GM23338 (cell line): ENCODE measurements around the gene FOXO3.

ENCODE experiments used
- CREB1 ChIP-seq: fragments of 250-450 bp; sonication (Bioruptor Pico); IDR thresholded peaks from 2 replicates; pipeline ENCODE4 v1.5.0; 2020; ENCODE audit warnings: low read depth, mild to moderate bottlenecking, moderate library complexity
- CTCF ChIP-seq, 2 experiments: fragments of 200-600 bp in 1 of 2; sonication (generic) in 1 of 2; conservative IDR thresholded peaks; 2 replicates each; pipeline versions ENCODE4 v1.5.1 to v1.6.1; 2016 to 2017; ENCODE audit warnings: antibody characterized with exemption in 2 of 2, low read depth in 2 of 2, mild to moderate bottlenecking in 2 of 2, moderate library complexity in 1 of 2
- EZH2 ChIP-seq: fragments of 200-600 bp; sonication (generic); IDR thresholded peaks from one replicate; pipeline ENCODE4 v1.8.0; 2017; ENCODE audit warnings: antibody characterized with exemption, mild to moderate bottlenecking, low read depth; ENCODE audit not compliant: unreplicated experiment
- POLR2AphosphoS5 ChIP-seq: IDR thresholded peaks from 2 replicates; pipeline ENCODE4 v1.6.1; 2016; ENCODE audit warnings: antibody characterized with exemption, low read depth
- REST ChIP-seq: IDR thresholded peaks from one replicate; pipeline ENCODE4 v1.6.1; 2018; ENCODE audit warnings: antibody characterized with exemption; ENCODE audit not compliant: unreplicated experiment

DNA sequence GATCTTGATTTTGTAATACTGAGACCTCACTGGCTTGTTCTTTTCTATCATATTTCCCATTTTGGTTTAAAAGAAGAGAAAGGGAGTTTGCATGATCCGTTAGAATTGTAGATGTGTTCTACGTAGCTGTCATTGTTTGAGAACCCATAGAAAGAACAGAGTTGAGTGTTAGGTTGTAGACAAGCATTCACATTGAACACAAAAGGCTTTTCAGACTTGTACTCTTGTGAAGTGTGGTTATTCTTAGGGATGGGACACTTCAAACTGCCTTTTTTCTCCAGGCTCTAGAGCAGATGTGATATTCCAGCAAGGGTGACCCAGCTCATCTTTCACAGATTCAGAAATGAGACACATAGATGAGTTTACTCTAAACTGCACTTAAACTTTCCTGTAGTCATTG, 19.9 kb downstream of the FOXO3 start:
- TF ChIP-seq CTCF (conservative IDR thresholded peaks at IDR 0.05; ENCODE audit: low read depth in 2 of 2): no peak
- no peak for TF ChIP-seq EZH2
- no peak for TF ChIP-seq REST
- no peak for TF ChIP-seq POLR2AphosphoS5
- no peak for TF ChIP-seq CREB1
